Stimulated activated naive CD8-positive, alpha-beta T cell treated with anti-CD3 and anti-CD28 coated beads, Interleukin-15, Interleukin-2, amounts not matched to agents 100 ng/mL and 50 ng/mL, for 24 hours (primary cell): ENCODE measurements around the gene USP10.
A peak's percentile ranks its signal among the peaks of the same experiment; 100 is the strongest.

Source experiments
- H3K27ac Mint-ChIP-seq: one replicate; pipeline ENCODE4 v1.8.0; 2021; ENCODE audit warnings: mild to moderate bottlenecking, mixed read lengths
- H3K27me3 Mint-ChIP-seq: one replicate; pipeline ENCODE4 v1.8.0; 2021; ENCODE audit warnings: mixed read lengths
- H3K36me3 Mint-ChIP-seq: one replicate; pipeline ENCODE4 v1.8.0; 2021; ENCODE audit warnings: low read depth, mixed read lengths
- H3K4me1 Mint-ChIP-seq: one replicate; pipeline ENCODE4 v1.8.0; 2021; ENCODE audit warnings: low read depth, mixed read lengths
- H3K4me3 Mint-ChIP-seq: one replicate; pipeline ENCODE4 v1.8.0; 2021; ENCODE audit warnings: mild to moderate bottlenecking, mixed read lengths
- H3K9me3 Mint-ChIP-seq: one replicate; pipeline ENCODE4 v1.8.0; 2021; ENCODE audit warnings: mixed read lengths

The USP10 gene

GRCh38 chr16:84790301-84790700 lies 90.5 kb downstream of the USP10 start:
- peaks cover 3% of the 10 kb centered on the region for H3K4me1 Mint-ChIP-seq
- no peaks in the 10 kb centered on the region for H3K9me3 Mint-ChIP-seq
- no peak overlapping the region for H3K4me3 Mint-ChIP-seq
- H3K27ac Mint-ChIP-seq = no peak overlapping the region
- no peaks in the 10 kb centered on the region for H3K27me3 Mint-ChIP-seq
- no peaks in the 10 kb centered on the region for H3K36me3 Mint-ChIP-seq

- H3K36me3 Mint-ChIP-seq = no peaks in the 10 kb centered on the region
- H3K27ac Mint-ChIP-seq = no peak overlapping the region
- peaks cover 3% of the 10 kb centered on the region for H3K4me1 Mint-ChIP-seq
- H3K27me3 Mint-ChIP-seq = no peaks in the 10 kb centered on the region
- H3K9me3 Mint-ChIP-seq = no peaks in the 10 kb centered on the region
- H3K4me3 Mint-ChIP-seq = no peak overlapping the region
These were observed 91.3 kb downstream of the USP10 start for GRCh38 chr16:84791088-84791487.

- Mint-ChIP-seq H3K9me3 (no peaks in the 10 kb centered on the region), H3K27me3 (no peaks in the 10 kb centered on the region), H3K4me1 (peaks cover 3% of the 10 kb centered on the region), H3K27ac (no peak overlapping the region), H3K36me3 (no peaks in the 10 kb centered on the region), H3K4me3 (no peak overlapping the region)
These were observed 91.7 kb downstream of the USP10 start for GRCh38 chr16:84791501-84791900.

GRCh38 chr16:84794186-84794585 lies 94.4 kb downstream of the USP10 start:
- Mint-ChIP-seq H3K4me3 (no peak overlapping the region), H3K4me1 (no peaks in the 10 kb centered on the region), H3K27ac (no peak overlapping the region), H3K36me3 (no peaks in the 10 kb centered on the region), H3K27me3 (no peaks in the 10 kb centered on the region), H3K9me3 (no peaks in the 10 kb centered on the region)

DNA sequence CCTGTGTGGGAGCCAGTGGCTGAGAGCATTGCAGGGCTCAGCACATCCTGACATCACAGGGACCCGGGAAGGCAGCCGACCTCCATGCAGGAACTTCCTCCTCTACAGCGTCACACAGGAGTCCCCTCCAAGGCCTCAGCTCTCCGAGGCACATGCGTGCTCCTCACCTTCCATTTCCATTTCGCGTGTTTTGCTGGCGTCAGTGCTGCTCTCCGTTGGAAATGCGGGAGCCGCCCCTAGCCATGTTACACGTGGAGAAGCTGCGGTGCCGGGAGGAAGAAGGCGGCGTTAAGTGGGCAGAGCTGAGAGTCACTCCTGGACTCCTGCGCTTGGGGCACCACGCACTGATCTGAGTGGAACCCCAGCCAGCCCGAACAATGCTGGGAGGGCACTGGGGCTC lies 94.8 kb downstream of the USP10 start:
- Mint-ChIP-seq H3K36me3 (no peaks in the 10 kb centered on the region), H3K27me3 (no peaks in the 10 kb centered on the region), H3K9me3 (no peaks in the 10 kb centered on the region), H3K4me1 (no peaks in the 10 kb centered on the region), H3K27ac (no peak overlapping the region), H3K4me3 (no peak overlapping the region)

DNA sequence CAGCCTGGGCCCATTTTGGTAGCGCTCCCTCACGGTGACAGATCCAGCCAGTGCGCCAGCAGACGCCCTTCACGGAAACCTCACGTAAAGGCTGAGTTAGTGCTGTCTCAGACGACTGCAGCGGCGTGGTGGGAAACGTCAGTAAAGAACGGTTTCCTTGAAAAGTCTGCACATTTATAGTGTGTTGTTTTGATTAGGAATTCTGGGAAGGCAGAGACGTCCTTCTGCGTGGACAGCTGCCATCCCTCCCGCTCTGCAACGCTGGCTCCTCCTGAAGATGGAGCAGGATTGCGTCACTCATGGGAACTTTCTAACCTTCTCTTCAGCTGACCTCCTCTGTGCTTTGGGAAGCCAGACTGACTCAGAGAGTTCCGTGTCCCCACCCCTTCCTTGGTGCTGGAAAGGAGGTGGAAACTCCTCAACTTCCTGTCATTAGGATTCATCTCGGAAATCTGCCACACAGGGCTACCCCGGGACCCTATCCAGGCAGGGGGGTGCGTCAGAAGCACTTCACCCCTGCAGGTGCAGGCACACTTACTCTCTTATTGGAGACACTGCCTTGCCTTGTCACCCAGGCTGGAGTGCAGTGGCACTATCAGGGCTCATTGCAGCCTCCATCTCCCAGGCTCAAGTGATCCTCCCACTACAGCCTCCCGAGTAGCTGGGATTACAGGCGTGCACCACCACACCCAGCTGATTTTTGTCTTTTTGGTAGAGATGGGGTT lies 95.7 kb downstream of the USP10 start:
- Mint-ChIP-seq H3K9me3 (no peaks in the 10 kb centered on the region), H3K4me1 (no peaks in the 10 kb centered on the region), H3K4me3 (no peak overlapping the region), H3K36me3 (no peaks in the 10 kb centered on the region), H3K27me3 (no peaks in the 10 kb centered on the region), H3K27ac (no peak overlapping the region)

DNA sequence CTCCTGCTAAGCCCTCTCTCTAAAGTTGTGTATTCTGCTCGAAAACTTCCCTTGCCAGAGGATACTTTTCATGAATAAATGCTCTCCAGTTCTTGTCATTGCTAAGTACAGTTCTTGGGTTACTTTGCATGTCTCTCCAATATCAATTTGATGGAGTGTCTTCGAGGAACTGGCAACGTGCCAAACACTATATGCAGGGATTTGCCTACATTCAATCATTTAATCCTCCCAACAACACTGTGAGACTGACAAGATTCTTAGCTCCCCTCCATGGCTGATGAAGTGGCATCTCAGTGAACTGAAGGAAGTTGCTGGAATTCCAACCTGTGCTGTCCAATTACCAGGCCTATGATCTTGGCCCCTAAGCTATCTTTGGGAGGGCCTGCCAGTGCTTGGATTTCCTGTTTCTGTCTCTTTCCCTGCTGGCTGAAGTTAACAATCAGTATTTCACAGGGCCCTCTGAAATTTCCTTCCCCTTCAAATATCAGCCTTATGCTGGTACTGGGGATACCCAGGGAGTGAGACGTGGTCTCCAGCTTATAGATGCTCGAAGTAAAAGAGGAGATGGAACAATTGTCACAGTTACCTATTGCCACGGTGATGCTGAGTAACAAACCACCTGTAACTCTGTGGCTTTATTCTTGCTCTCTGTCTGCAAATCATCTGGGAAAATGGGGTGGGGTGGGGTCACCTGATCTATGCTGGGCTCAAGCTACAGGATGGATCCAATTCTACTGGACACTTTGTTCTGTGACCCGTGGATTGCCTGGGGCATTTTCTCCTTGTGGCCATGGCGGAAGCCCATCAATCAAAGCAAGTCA lies 100.6 kb downstream of the USP10 start:
- Mint-ChIP-seq H3K9me3 (no peaks in the 10 kb centered on the region), H3K4me3 (no peak overlapping the region), H3K4me1 (no peaks in the 10 kb centered on the region), H3K27me3 (peaks cover 8% of the 10 kb centered on the region), H3K36me3 (no peaks in the 10 kb centered on the region), H3K27ac (no peak overlapping the region)

- Mint-ChIP-seq H3K27ac (no peak overlapping the region), H3K4me3 (no peak overlapping the region), H3K4me1 (peaks cover 6% of the 10 kb centered on the region), H3K9me3 (no peaks in the 10 kb centered on the region), H3K27me3 (peaks cover 13% of the 10 kb centered on the region), H3K36me3 (no peaks in the 10 kb centered on the region)
These were observed 103.3 kb downstream of the USP10 start for GRCh38 chr16:84803146-84803545.

GRCh38 chr16:84804326-84804725 lies 104.5 kb downstream of the USP10 start:
- peaks cover 13% of the 10 kb centered on the region for H3K27me3 Mint-ChIP-seq
- H3K36me3 Mint-ChIP-seq = no peaks in the 10 kb centered on the region
- no peak overlapping the region for H3K27ac Mint-ChIP-seq
- H3K9me3 Mint-ChIP-seq = no peaks in the 10 kb centered on the region
- H3K4me1 Mint-ChIP-seq = peaks cover 6% of the 10 kb centered on the region
- H3K4me3 Mint-ChIP-seq = no peak overlapping the region

DNA sequence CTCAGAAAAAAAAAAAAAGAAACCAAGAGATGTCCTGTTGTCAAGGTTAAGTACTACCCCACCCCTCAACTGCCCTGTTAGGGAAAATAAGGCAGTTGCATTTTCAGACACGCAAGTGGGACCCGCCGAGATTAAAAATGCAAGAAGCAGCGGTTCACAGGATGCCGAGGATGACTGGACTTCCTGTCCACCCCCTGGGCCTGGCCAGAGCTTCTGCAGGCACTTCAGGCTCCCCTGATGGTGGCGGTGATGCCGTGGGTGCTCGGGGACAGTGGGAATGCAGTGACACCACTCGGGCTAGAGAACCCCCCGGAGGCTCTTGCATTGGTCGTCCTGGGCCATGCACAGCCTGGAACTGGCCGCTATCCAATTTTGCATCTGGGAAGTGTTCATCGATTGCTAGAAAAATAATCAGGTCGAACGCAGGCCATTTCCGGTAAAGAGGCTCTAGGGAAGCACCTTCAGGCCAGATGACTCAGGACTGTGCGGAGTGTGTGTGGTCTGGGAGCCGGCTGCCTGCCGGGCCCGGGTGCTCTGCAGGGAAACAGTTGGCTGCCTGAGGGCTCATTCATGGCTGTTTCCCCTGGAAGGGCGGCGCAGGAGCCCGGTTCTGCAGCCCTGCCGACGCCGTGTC lies 106.6 kb downstream of the USP10 start:
- no peak overlapping the region for H3K4me3 Mint-ChIP-seq
- H3K27ac Mint-ChIP-seq = no peak overlapping the region
- H3K4me1 Mint-ChIP-seq = peaks cover 17% of the 10 kb centered on the region
- H3K36me3 Mint-ChIP-seq = no peaks in the 10 kb centered on the region
- peaks cover 13% of the 10 kb centered on the region for H3K27me3 Mint-ChIP-seq
- no peaks in the 10 kb centered on the region for H3K9me3 Mint-ChIP-seq

DNA sequence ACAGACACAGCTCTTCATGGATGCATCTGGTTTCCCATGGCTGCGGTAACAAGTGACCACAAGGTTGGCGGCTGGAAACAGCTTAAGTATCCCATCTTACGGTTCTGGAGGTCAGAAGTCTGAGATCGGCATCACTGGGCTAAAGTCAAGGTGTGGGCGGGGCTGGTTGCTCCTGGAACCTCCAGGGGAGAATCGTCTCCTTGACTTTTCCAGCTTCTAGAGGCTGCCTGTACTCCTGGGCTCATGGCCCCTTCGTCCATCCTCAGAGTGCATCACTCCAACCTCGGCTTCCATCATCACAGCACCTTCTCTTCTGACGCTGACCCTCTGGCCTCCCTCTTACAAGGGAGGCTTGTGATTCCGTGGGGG lies 107.1 kb downstream of the USP10 start:
- peaks cover 13% of the 10 kb centered on the region for H3K27me3 Mint-ChIP-seq
- no peaks in the 10 kb centered on the region for H3K36me3 Mint-ChIP-seq
- no peaks in the 10 kb centered on the region for H3K9me3 Mint-ChIP-seq
- no peak overlapping the region for H3K27ac Mint-ChIP-seq
- H3K4me1 Mint-ChIP-seq = peaks cover 18% of the 10 kb centered on the region
- H3K4me3 Mint-ChIP-seq = no peak overlapping the region

DNA sequence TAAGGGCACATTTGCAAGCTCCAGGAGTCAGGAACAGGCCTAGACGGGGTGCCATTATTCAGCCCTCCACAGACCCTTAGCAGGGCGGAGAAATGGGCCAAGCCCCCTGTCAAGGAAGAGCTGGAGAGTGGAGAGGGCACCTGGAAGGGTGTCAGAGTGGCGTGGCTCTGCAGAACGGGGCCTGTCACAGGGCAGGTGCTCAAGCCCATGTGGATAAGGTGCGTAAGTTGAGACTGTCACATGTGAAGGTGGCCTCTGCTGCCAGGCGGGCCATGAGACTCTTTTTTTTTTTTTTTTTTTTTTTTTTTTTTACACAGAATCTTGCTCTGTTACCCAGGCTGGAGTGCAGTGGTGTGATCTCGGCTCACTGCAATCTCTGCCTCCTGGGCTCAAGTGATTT lies 108.0 kb downstream of the USP10 start:
- no peak overlapping the region for H3K27ac Mint-ChIP-seq
- H3K4me3 Mint-ChIP-seq = no peak overlapping the region
- peaks cover 14% of the 10 kb centered on the region for H3K27me3 Mint-ChIP-seq
- no peaks in the 10 kb centered on the region for H3K36me3 Mint-ChIP-seq
- peaks cover 18% of the 10 kb centered on the region for H3K4me1 Mint-ChIP-seq
- H3K9me3 Mint-ChIP-seq = no peaks in the 10 kb centered on the region

- Mint-ChIP-seq H3K4me1 (peaks cover 18% of the 10 kb centered on the region), H3K4me3 (no peak overlapping the region), H3K27me3 (peaks cover 12% of the 10 kb centered on the region), H3K9me3 (no peaks in the 10 kb centered on the region), H3K36me3 (no peaks in the 10 kb centered on the region), H3K27ac (no peak overlapping the region)
These were observed 109.0 kb downstream of the USP10 start for GRCh38 chr16:84808826-84809225.

DNA sequence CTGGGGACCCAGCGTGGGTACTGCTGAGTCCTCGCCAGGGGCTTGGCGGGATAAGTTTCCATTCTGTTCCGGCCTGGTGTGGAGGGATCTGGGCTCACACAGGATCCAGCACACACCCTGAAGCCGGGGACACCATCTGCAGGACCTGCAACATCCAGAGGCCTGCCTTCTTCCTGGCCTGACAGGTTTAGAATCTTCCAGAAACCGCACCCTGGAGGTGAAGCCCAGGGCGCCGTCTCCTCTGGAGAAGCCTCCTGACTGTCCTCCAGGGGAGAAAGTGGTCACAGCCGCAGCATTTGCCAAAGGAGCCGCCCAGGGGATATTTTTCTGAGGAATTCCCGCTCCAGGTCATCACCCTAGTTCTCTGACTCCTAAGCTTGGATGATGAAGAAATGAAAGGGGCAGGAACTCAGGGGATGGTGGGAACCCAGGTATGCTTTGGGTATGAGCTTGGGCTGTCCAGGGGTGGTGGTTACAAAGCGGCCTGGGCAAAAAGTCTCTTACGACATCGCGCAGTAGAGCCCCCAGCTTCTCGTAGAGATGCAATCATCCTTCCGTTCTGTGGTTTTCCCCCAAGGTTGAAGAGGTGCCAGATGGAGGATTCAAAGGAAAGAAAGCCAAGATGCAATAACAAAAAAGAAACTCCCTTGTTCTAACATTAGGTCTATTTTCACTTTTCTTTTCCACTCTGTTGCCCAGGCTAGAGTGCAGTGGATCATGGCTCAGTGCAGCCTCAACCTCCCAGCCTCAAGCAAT lies 110.9 kb downstream of the USP10 start:
- Mint-ChIP-seq H3K36me3 (no peaks in the 10 kb centered on the region), H3K27ac (no peak overlapping the region), H3K4me1 (peaks cover 18% of the 10 kb centered on the region), H3K9me3 (no peaks in the 10 kb centered on the region), H3K27me3 (peaks cover 7% of the 10 kb centered on the region), H3K4me3 (no peak overlapping the region)

GRCh38 chr16:84811529-84811928 lies 111.7 kb downstream of the USP10 start:
- H3K9me3 Mint-ChIP-seq = no peaks in the 10 kb centered on the region
- H3K4me1 Mint-ChIP-seq = peaks cover 14% of the 10 kb centered on the region
- no peaks in the 10 kb centered on the region for H3K36me3 Mint-ChIP-seq
- H3K27me3 Mint-ChIP-seq = peaks cover 7% of the 10 kb centered on the region
- H3K4me3 Mint-ChIP-seq = no peak overlapping the region
- peak overlapping the region; percentile 11 for H3K27ac Mint-ChIP-seq
